Measurements from ENCODE around the gene SASH1.

Gene SASH1

DNA sequence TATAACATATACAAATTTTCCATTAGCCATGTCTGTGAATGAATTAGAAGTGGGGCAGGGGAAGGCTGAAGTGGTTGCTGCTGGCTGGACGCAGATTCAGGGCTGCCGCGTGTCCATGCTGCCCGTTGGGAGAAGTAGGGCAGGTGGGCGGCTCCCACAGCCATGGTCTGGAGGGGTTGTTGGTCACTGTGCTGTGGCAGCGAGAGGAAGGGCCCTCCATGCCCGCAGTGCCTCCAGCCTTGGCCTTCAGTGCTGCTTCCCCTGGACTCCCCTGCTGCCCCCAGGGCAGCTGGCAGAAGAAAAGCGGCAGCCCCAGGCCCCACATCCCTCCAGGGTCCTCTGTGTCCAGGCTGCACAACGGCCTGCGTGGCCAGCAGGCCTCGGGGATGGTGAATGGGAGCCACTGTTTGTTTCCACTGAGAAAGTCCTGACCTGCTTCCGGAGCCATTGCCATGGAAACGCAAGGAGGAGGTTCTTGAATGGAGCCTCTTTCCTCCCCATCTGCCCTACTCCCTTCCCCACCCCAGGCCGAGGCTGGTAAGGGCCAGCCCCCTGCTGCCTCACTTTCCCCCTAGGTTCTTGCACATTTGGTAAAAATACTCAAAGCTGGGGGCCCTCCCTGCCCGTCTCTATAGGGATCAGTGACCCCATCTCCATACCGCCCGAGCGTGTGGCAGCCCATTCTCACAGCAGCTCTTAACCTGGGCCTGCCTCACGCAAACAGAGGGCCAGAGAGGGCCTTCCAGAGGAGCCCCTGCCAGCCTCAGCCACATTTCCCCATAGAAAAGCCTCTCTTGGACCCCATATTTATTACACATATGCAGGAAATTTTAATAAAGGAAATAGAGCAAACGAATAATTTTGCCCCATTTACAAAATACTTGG lies 113.3 kb downstream of the SASH1 start:
- DNase-seq = peak in 53 of 58 donors; percentile 26 to 91 (median 69)

DNA sequence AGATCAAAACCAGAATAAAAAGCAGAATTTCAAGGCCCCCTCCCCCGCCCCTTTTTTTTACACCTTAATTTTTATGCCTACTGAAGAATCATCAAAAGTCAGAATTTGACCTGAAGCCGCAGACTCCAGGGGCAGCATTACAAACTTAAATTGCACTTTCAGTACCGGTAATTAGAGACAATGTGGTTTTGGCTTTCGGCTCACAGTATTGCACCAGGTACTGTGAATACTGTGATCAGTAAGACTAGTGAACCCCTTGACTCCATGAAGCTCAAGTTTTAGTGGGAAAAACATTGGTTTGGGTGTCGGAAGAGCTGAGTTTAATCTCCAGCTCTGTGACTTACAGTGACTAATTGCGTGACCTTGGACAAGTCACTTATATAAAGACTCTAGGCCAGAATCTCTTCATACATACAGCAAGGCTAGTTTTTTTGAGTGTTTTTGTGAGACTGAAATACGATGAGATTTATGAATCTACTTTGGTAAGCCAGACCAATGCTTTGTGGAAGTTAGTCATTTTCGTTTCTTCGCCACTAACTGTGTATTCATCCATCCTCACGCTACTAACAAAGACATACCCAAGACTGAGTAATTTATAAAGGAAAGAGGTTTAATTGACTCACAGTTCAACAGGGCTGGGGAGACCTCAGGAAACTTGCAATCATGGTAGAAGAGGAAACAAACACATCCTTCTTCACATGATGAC lies 114.7 kb downstream of the SASH1 start:
- no peak for DNase-seq

DNA sequence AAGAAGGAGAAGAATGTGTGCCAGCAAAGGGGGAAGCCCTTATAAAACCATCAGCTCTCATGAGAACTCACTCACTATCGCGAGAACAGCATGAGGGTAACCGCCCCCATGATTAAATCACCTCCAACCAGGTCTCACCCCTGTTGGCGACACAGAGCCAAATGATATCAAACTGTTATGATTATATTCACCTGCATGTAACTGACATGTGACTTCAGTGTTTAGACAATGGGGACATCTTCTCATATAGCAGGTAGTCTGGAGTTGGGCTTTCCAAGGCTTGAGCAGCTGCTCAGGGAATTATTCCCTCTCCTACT lies 115.2 kb downstream of the SASH1 start:
- DNase-seq = no peak

DNA sequence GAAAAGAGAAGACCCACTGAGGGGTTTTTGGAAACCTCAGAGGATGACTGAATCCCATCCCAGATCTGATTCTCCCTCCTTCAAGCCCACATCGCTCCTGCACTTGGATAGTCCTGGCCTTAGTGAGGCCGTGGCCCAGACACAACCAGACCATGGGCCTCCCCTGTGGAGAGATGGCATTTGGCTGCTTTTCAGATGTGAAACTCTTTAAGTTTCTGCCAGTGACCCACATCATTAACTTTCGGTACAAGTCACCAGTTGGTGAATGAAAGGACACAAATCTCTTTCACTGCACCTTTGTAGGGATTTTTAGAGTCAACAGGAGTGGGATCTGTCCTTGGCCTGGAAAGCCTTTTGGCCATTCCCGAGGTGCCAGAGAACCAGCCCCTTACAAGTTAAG lies 116.6 kb downstream of the SASH1 start:
- no peak for DNase-seq

DNA sequence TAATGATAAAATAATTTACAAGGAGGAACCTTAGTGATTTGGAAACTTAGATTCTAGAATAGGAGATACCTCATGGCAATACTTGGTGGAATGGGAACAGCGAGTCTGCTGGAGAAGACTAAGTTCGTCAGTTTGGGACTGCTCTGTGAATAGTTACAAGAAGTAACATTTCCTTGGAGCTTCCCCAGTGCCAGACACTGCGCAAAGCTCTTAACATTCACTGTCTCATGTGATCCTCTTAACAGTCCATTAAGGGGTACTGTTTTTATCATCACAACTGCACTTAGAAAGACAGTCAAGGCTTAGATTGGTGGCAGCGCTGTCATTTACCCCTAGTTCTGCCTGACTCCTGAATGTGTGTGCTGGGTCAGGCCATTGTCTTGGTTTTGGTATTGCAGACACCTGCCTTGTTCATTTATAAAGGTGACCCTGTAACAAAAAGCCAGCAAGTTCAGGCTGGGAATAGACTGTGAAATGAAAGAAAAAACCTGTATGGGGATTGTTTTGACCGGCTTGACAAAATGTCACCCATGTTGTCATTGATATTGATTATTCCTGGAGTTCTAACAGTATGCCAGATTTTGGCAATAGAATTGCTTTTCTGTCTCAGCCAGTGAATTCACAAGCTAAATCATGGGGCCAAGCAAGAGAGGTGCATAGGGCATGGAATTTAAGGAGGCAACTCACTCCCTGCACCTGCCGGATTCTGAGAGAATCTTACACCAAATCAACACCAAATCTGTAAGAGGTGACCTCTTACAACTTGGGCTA lies 118.4 kb downstream of the SASH1 start:
- no peak for DNase-seq

DNA sequence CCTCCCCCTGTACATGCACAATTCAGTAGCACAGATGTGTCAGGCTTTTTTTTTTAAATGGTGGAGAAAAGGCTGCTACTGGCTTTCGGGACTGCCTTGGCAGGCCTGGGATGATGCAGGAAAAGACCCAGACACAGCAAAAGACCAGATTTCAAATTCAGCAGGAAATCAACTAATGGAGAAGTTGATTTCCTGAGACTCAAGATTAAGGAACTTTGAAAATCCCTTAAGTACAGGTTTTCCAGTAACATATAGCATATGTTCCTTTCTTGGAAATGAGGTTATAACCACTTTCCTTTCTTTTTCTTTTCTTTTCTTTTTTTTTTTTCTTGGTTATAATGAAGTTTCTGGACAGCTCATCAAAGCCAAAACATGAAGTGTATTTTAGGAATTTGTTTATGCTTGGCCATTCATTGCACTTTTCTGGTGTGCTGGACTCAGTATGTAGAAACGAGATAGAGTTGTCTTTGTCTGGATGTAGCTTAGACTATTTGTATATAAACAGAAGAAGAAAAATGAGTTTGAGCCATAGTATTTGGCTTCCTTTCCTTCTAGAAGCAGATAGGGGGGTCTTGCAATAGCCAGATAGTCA lies 119.4 kb downstream of the SASH1 start:
- no peak for DNase-seq

DNA sequence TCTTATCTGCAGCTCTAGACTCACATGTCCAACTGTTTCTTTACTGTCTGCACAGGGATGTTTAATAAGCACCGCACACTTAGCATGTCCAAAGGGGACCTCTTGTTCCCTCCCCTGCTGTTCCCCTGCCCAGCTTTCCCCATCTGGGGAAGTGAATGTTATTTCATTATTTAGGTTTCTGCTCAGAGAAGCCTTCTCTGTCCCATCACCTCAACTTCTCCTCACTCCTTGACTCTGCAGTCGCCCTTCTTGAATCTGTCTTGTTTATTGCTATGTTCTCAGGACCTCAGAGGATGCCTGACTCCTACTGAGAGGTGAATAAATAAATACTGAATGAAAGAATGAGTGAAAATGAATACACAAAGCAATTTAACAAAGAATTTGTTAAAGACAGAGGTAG lies 121.0 kb downstream of the SASH1 start:
- DNase-seq = no peak

DNA sequence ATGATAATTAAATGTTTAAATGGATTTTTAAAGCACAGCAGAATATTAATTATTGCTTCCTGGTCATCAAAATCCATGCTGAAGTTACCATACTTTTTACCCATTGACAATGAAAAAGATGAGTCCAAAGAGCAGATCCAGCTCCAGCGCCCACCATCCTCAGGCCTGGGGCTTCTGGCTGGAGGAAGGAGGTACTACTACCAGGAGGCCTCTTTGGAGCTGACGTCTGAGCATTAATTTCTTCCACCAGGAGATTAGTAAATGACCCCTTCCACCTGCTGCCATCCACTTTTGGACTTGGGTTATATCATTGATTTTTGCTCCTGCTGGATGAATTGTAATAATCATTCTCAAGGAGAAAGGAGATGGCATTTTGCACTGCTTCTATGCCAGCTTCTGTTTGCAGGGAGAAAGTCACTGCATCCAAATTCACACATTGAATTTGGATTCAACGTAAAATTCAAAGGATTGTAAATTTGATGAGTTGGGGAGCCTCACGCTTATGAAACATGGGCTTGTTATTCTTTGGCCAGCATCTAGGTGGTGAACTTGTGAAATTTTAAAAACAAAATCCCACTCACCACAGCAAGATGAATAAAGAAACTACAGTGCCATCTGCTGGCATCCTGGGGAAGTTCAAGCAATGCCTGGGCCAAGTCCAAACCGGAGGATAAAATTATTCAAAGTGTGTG lies 121.8 kb downstream of the SASH1 start:
- peak in 49 of 58 donors; percentile 9 to 81 (median 55) for DNase-seq

DNA sequence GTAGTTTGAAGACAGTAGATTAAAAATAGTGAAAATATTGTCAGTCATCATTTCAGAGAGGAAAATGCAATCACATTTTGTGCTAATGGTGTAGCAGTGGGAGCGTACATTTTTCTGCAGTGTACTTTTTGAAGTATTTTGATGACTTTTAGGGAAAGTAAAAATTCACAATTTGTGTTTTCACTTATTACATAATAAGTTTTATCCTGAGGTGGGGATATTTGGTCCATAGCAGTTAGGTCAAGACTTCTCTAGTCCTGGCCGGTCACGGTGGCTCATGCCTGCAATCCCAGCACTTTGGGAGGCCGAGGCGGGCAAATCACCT lies 122.3 kb downstream of the SASH1 start:
- no peak for DNase-seq

DNA sequence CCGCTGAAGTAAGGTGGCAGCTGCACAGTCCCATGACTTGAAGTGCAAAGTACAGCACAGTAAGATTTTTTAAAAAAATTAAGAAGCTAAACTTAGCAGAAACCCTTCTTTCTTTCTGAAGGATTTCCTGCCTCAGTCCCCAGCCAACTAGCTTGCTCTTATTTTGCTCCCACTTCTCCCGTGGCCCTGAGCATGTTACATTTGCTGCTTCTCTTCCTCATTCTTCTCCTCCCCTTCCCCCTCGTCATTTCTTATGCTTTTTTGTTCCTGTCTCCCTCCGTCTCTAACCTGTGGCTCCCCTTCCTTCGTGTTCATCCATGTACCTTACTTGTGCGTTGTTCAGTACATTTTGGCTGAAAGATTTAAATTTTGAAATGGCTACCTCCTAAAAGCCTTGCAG lies 123.0 kb downstream of the SASH1 start:
- DNase-seq = no peak

DNA sequence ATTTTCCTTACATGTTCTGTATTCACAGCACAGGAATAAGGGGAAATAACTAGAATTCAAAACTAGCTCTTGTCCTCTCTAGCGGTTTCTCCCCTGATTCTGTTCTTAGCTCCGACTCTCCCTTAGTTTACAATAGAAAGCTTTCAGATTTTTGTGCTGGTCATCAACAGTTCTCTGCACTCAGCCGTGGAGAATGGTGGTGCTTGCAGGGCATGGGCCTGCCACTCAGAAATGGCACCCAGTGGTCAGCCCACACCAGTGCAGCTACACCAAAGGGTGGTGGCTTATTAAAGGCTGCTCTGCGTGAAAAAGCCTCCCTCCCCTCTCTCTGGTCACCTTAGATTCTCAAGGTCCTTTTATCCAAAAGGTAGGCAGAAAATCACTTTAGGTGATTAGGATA lies 123.5 kb downstream of the SASH1 start:
- DNase-seq = peak in 10 of 58 donors; percentile 12 to 28 (median 22)

DNA sequence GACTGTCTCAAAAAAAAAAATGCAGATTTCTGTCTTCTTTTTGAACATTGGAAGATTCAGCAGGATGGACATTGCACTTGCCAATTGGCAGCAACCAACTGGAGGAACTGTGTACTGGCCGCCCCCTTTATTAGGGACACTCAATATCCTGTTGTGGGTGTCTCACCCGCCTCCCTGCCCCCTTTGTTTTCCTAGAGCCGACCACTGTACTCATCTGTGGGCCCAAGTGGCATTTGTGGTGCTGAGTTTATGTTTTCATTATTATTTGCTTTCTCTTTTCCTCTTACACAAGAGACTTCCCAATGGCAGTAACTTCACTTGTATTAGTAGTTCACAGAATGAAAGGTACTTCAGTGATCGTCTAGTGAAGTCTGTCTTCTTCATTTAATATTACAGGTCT lies 125.3 kb downstream of the SASH1 start:
- no peak for DNase-seq

DNA sequence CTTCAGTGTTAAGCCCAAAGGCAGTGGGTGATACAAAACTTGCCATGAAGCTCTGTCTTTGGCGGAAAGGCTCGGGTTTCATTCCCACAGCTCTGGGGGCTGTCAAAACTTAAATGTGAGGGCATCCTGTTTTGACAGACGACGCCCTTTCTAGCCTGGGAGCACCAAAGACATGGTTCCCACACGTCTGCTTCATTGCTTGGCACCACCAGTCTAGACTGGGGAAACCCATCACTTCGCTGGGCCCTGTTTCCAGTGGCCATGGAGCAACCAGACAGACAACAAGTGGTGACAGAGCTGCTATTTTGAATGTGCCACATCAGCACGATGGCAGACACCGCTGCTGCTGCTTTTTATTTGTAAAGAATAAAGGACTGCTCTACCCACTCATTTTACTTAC lies 127.5 kb downstream of the SASH1 start:
- no peak for DNase-seq

DNA sequence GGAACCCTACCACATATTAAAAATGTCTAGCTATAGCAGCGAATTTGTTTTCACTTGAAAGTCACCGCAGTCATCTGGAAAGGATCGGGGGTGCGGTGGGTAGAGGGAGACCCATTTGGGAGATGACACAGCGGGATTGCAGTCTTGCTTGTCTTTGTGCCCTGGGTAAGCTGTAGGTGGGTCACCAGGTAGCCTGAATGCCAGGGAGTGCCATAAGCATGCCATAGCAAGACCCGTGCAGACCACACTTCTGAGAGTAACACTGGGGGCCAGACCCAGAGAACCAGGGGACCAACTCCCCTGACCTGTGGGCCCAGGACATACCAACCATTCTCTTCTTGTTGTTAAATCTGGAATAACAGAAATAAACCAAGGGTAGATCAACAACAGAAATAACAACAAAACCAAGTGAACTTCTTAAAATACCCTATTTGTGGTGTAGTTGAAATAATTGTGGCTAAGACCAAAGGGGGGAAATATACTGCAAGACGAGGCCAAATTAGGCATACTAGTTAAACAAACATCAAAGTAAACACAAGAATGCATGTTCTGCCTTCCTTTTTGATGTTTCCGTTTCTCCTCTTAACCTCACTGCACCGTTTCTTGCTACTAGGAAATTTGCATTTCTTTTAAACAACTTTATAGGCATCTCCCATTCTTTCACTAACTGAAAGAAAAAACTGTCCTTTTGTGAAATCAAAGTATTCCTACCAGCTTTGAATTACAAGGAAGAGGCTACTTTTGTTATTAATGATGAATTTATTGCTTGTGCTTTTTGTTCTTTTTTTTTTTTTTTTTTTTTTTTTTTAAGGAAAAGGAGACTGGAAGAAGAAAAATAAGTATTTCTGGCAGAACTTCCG lies 128.2 kb downstream of the SASH1 start:
- no peak for DNase-seq

DNA sequence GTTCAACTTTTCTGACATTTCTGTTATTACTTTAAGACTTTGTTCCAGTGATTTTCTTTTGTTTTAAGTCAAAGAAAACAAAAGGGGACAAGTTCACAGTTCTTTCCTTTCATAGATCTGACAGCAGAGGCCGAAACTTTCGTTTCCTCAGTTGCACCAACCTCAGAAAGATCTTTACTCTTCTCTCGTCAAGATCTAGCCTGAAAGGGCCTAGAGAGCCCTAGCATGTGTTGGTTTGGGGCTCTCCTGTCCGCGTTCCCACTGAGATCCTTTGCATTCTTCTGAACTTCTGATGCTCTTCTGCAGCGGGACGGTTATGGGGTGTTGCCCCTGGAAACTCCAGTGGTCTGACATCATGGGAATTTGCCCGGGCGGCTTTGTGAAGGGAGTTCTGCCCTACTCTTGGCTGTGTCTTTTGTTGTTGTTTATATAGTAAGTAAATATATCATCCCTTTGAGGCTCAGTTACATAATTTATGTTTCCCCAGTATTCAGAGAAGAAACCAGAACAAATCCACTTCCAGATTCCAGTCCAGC lies 129.1 kb downstream of the SASH1 start:
- peak in 5 of 58 donors; percentile 14 to 26 (median 22) for DNase-seq

DNA sequence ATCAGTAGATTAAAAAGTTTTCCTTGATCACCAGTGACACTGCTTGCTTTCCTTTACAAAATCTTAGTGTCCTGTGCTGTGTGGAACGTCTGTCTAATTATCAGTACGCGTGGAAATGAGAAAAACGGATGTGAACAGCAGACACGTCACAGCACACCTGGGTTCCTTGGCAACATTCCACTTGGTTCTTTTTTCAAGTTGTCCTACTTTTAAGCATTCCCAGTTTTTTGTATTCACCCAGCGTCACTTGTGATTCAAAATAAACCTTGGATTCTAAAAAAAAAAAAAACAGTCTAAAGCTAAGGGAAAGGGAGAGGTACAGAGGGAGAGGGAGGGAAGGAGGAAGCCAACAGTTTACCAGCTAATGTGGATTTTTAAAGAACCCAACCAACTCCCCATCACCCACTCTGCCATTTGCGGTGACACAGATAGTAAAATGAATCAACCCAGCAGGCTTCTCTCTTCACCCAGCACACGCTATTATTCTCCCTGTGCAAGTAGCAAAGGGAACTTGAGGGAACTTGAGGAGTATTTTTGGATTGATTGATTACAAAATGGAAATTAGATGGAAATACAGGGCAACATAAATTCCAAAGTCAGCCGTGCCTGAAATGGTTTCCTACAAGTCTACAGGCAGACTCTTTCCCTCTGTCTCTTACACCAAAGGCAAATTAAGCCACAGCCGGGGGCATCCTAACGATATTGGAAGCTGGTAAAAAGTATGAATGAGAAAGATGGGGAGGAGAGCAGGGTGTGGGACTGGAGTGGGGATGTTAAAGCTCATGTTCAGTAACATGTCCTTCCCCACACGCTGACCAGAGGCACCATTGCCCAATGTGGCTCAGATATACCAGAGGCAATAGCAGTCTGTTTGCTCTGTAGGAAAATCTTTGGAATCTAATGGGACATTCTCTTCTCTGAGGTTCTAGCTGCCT lies 129.8 kb downstream of the SASH1 start:
- DNase-seq = peak in 1 of 58 donors; percentile 25

DNA sequence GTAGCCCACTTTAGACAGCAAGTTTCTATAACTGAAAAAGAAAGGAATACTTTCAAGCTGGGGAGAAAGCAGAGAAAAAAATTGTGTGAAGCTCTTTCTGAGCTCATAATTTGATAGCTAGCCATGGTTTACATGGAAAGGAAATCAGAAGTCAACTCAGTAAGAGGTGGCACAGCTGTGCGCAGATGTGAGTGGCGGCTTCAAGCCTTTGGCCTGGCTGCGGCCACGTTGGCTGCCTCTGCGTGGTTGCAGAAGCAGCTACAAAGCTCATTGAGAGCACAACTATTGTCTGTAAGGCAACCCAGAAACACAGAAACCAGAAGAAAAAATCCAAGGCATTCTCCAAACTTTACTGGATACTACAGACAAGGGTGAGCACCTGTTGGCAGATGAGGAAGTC lies 136.9 kb downstream of the SASH1 start:
- no peak for DNase-seq

DNA sequence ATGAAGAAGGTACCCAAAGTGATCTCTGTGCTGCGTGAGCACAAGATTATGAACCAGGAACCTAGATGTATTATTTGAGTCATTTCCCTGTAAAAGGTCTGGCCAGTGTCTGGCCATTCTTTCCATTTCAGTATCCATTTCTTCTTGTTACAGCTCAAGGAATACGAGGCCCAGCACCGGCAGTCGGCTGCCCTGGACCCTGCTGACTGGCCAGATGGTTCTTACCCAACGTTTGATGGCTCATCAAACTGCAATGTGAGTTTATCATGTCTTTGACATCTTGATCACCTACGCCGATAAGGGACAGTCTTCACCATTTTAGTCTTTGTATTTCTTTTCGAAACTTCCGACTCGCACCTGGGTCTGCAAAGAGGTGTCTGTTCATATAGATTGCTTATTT lies 144.8 kb downstream of the SASH1 start:
- DNase-seq = no peak

Data from anterior cingulate cortex (tissue), 58 donors.